Anterior cingulate cortex (tissue), 58 donors: ENCODE data around the gene DNAH9.

Experiments used
- DNase-seq, 58 donors: peaks; one replicate each; lab custom pipeline; 2025; lab: John Stamatoyannopoulos, UW

Gene DNAH9

GRCh38 chr17:11598274-11599221 is at the start of gene DNAH9:
Gene DNAH9, plus strand, starts transcription at chr17:11598470. Its CDS starts 29 bp downstream, at chr17:11598499.
- DNase-seq = peak; percentile 25 to 97 (median 87)

GRCh38 chr17:11550431-11550830 is 47.8 kb upstream of the DNAH9 start:
- DNase-seq = no peak

- peak in 13 of 58 donors; percentile 2 to 67 (median 17) for DNase-seq
Measured at GRCh38 chr17:11551442-11551841, 46.8 kb upstream of the DNAH9 start.

GRCh38 chr17:11553135-11553534 is 45.1 kb upstream of the DNAH9 start:
- DNase-seq = peak in 13 of 58 donors; percentile 7 to 41 (median 19)

- peak in 15 of 58 donors; percentile 7 to 79 (median 27) for DNase-seq
Measured at GRCh38 chr17:11554042-11554441, 44.2 kb upstream of the DNAH9 start.

- DNase-seq = no peak
Measured at GRCh38 chr17:11554542-11554941, 43.7 kb upstream of the DNAH9 start.

- DNase-seq = no peak
Measured at GRCh38 chr17:11555530-11555929, 42.7 kb upstream of the DNAH9 start.

- no peak for DNase-seq
Measured at GRCh38 chr17:11557727-11558452, 40.4 kb upstream of the DNAH9 start.

- no peak for DNase-seq
Measured at GRCh38 chr17:11558681-11559234, 39.5 kb upstream of the DNAH9 start.

GRCh38 chr17:11559601-11560000 is 38.7 kb upstream of the DNAH9 start:
- no peak for DNase-seq

- no peak for DNase-seq
Measured at GRCh38 chr17:11561281-11561680, 37.0 kb upstream of the DNAH9 start.

GRCh38 chr17:11561702-11562101 is 36.6 kb upstream of the DNAH9 start:
- DNase-seq = no peak

GRCh38 chr17:11564589-11565380 is 33.5 kb upstream of the DNAH9 start:
- peak in 6 of 58 donors; percentile 3 to 59 (median 12) for DNase-seq

- no peak for DNase-seq
Measured at GRCh38 chr17:11565591-11565990, 32.7 kb upstream of the DNAH9 start.

- no peak for DNase-seq
Measured at GRCh38 chr17:11578998-11579397, 19.3 kb upstream of the DNAH9 start.

- no peak for DNase-seq
Measured at GRCh38 chr17:11580677-11581076, 17.6 kb upstream of the DNAH9 start.

GRCh38 chr17:11582217-11582616 is 16.1 kb upstream of the DNAH9 start:
- no peak for DNase-seq

GRCh38 chr17:11583306-11583992 is 14.8 kb upstream of the DNAH9 start:
- no peak for DNase-seq

- no peak for DNase-seq
Measured at GRCh38 chr17:11589716-11590115, 8.6 kb upstream of the DNAH9 start.

GRCh38 chr17:11601661-11602060 is 3.4 kb downstream of the DNAH9 start:
- peak in 1 of 58 donors; percentile 40 for DNase-seq
